HL-60/S4 (cell line): ENCODE results near the gene CTDSPL.

Source experiments
- in situ Hi-C: fragments of 300-500 bp; cut with MboI; formaldehyde crosslinking; loops from 2 replicates; pipeline ENCODE4 v1.14.3; 2022; ENCODE audit warnings: low sequenced_read_pairs

The CTDSPL gene

DNA sequence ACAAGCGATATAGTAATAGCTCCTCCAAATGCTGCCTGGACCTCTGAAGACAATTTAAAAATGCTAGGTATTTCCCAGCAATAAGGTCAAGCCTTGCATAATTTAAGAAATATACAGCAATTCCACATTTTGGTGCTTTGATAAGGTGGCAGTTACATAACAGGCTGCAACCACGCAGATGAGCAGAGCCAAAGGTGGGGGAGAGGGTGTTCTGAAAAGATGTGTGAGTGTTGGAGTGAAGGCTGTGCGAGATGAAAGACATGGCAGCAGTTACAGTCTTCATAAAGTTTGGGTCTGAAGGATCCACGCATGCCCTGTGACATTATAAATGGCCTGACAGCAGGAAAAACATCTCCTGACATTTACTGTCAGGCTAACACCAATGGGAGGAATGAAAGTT is 26.1 kb downstream of the CTDSPL start:
- in situ Hi-C loops = no loop called here

DNA sequence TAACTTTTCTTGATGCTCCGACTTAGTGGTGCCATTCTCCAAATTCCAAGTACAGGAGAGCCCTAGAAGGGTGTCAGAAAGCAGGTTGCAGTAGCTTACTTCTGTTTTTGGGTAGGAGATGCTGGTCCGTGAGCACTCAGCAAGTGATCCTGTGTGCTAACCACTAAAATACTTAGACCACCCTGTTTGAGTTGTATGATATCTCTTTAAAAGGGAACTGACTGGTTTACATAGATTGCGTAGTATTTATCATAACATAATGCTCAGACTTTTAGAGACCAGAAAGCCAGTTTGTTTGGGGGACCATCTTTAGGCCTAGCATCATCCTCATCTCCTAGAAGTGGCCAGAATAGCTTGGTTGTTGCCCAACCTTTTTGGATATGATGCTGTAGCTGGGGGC is 26.7 kb downstream of the CTDSPL start:
- in situ Hi-C loops = no loop called here

DNA sequence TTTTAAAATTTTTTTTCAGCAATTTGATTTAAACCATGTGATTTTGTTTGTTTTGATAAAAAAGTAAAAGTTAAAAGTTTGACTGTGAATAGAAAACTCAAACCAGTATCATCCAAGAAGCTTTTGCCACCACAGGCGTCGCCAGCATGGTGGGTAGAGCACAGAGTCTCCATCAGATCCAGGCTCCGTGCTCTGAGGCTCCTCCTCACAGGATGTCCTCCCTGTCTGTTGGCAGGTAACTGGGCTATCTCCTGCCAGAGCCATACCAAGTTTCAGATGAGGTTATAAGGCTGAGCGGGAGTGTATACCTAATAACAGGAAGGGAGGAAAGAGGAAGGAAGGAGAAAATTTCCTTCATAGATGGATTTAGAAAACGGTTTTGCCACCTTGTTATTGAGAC is 28.8 kb downstream of the CTDSPL start:
- in situ Hi-C loops = no loop called here

DNA sequence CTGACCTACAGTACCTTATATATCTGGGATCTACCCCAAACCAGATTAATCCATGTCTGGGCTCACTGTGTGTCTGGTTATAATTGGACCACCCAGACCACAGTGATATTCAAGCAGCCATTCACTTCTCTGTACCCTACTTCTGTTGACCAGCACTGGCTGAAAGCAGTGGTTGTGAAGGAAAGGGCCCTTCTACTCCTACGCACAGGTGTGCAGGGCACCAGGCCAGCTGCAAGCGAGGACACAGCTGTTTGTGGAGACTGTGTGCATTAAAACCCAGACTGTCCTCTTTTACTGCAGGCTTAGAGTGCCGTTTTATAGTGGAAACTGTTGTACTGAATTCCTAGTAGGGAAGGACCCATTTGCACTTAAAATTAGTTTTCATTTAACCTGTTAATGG is 29.5 kb downstream of the CTDSPL start:
- in situ Hi-C loops = no loop called here

DNA sequence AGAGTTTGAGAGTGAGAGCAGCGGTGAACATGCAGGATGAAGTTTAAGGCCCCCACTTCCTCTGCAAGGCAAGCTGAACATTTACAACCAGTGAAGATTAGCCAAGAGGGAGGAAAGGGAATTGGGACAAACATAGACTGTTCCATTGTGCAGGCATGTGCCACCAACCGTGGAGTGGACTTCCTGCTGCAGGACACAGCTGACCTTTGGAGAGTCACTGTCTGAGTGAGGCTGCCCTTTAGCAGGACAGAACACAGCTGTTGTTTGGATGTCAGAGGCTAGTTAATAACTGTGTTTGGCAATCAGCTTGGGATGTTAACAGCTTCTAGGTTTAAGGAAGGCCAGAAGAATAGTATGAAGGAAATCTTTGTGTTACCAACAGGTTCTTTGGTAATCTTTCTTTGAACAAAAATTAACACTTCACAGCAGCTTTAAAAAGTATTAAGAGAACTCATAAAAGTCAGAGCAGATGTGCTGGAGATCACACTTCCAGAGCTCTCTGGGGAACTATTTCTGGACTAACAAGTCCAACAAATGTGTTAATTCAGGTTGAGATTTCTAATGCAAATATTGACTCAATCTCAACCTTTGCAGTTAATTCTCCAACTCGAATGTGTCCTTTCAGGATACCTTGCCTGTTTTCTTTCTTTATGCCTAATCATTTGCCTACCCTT is 31.4 kb downstream of the CTDSPL start:
- in situ Hi-C loops = no loop called here

DNA sequence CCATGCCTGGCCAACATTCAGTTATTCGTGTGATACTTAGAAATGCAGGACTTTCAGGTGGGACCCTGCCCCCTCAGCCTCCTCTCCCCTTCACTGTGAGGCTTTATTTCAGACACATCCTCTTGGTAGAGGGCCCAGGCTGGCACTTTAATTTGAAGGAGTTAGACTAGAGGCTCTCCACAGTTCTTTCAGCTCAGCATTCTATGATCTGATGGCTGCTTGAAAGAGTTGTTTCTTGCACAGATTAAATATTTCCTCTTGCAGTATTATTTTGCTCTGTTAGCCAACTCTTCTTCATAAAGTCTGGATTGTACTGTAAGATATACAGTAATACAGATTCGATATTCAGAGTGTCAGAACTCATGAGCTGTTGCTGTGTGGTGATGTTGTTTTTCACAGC is 35.1 kb downstream of the CTDSPL start:
- in situ Hi-C loops = no loop called here

DNA sequence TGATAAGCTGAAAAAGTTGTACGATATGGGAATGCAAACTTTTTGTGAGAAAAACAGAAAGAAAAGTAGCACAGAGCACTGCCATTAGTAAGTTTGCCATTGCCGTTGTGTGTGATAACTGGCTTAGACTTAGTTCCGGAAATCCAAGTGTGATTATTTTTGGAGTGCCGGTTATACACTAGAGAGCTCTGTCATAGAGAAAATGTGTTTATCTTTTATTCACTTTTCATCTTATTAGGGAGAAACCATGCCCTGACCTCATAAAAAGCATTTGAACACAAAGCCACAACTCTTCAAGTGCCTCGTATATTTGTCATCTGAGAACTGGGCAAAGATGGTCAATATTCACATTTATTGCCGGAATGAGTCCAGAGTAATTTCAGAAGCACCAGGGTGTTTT is 36.1 kb downstream of the CTDSPL start:
- in situ Hi-C loops = no loop called here

DNA sequence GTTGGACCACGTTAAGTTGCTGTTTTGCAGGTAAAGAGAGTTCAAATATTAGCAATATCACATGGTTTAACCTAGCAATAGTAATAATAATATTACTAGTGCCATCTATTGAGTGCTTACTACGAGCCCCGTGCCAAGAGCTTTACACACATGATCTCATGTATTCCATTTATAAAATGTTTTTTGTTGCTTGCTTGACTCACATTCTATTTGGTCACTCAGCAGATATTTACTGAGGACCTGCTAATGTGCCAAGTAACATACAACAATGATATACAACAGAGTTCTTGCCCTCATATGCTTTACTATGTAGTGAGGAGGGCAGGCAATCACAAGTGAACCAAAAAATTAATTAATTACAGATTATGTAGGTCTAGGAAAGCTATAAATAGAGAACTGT is 36.7 kb downstream of the CTDSPL start:
- in situ Hi-C loops = no loop called here

DNA sequence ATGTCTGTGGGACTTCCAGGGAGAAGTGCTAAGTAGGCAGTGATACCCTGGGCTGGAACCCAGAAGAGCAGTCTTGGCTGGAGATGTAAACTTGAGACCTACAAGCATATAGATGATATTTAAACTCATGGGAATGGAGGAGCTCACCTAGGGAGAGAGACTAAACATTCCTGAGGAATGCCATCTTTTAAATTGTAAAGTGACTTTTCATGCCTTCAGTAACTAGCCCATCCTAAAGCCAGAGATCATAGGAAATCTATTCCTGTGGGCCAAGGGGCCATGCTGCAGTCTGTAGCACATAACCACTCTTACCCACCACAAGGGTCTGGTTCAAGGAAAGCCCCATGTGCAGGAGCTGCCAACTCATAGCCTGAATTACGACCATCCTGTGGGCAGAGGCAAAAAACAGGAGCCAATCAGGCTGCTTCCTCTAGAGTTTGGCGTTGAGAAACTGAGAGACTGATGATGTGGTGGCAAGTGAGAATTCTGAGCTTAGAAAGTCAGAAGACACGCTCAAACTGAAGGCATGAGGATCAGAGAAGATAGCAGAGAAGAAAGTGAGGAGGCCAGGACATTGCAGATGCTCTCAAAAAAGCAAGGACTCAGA is 37.5 kb downstream of the CTDSPL start:
- in situ Hi-C loops = no loop called here

DNA sequence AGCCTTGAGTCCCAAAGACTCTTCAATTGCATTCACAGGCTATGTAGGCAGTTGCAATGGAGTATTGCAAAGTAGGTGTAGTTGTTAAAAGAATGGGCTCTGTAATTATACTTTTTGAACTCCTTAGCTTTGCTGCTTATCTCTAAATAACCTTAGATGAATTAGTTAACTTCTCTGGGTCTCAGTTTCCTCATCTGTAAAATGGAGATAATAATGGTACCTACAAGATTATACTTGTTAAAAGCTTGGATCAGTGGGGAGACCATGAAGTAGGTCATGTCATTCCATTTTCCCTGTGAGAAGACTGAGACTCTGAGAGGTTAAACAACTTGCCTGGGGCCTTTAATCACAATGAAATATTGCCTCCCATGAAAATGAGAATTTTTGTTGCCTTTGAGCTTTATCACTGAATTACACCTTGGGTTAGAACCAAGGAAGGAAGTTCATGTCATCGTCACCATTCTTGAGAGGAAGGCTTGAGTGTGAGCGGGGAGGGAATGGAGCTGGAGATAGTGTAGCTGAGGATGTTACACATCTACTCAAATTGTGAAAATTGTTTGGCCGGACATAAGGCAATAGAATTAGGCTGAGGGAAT is 38.1 kb downstream of the CTDSPL start:
- in situ Hi-C loops = no loop called here

DNA sequence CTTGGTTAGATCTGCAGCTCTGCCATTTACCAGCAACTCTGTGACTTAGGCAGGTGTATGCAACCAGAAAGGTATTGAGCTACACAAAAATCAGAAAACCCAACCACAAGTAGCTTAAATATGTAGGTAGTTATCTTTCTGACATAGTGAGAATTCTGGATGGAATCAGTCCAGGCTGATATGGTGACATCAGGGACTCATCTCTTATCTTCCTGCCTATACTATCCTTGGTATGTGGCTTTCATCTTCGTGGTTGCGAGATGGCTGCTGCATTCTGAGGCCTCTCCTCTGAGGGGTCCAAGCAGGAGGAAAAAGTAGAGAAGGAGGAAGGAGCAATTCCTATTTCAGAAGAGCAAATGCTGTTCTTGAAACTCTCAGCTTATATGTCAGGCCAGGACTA is 40.0 kb downstream of the CTDSPL start:
- in situ Hi-C loops = no loop called here

DNA sequence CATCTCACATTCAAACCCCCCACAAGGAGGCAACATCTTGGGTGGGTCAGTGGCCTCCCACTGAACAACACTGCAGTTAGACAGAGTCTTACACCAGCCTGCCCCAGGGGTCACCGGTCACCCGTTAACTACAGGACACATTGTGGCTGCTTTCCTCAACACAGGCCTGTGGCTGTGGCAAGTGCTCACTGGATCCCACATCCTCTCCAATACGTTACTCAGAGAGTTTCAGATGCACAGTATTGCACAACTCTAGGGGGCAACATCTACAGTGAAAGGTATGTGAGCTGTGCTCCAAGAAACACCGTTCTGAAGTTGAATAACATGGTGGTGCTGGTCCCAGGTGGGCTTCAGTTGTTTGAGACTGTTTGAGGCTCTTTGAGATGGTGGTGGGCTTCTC is 41.0 kb downstream of the CTDSPL start:
- in situ Hi-C loops = no loop called here

DNA sequence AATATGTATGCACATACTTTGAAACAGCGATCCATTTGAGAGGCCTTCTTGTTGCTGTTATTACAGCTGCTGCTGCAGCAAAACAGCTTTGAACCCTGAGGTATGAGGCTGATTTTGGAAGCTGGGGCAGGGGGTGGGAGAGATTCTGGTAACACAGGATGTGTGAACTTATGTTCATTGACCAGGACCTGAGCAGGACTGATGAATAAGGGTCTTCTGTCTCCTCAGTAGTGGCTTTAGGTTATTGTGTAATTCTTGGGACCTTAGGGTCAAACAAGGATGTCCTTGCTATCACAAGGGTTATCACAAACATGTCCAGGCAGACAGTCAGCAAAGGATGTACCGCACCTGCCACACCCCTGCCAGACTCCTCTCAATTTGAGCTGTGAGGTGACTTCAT is 41.6 kb downstream of the CTDSPL start:
- in situ Hi-C loops = no loop called here

DNA sequence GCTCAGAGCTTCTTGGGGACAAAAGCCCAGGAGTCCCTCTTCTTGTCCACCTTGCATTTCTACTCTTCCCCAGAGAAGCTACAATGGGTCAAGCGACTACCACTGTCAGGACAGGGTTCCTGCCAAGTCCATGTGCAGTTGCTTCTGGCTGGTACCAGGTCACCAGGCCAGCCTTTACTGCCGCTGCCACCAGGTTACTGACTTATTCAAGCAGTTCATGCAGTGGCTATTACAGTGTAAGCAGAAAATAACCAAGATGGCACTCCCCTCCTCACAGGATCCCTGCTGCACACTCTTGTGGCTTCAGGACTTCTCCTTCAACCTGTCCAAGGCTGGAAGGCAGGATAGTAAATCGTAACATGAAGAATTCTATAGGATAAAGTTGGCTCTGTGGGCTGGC is 42.1 kb downstream of the CTDSPL start:
- in situ Hi-C loops = no loop called here

DNA sequence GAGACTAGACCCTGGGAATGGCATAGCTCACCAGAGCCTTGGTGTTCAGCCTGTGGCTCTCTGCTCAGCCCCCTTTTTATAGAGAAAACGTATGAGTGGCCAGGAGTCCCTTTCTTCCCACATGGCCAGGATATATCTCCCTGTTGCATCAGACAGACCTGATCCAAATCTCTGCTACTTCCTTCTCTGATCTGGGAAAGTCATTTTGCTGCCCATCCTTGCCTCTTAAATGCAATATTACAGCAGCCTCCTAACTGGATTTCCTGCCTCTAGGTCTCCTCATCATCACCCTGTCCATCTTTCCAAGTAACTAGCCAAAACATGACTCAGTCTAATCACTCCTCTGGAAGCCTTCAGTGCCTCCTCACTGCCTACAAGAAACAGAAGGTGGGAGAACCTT is 42.9 kb downstream of the CTDSPL start:
- in situ Hi-C loops = no loop called here

DNA sequence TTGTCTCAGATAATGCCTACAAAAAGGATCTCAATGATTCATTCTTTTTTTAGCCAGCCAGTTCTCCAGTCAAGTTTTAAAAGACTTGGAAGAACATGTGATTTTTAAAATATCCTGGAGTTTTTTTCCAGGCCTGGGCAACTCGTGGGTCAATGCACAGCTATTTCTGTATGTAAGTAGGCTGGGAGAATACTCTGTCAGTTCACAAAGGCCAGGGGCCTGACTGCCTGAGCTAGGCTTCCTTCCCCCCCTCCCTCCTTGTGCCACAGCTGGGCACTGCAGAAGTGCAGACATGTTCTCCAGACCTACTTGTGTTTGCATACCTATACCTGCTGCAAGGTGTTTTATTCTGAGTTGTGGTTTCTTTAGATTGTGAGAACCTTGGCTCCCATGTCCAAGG is 43.7 kb downstream of the CTDSPL start:
- in situ Hi-C loops = no loop called here

DNA sequence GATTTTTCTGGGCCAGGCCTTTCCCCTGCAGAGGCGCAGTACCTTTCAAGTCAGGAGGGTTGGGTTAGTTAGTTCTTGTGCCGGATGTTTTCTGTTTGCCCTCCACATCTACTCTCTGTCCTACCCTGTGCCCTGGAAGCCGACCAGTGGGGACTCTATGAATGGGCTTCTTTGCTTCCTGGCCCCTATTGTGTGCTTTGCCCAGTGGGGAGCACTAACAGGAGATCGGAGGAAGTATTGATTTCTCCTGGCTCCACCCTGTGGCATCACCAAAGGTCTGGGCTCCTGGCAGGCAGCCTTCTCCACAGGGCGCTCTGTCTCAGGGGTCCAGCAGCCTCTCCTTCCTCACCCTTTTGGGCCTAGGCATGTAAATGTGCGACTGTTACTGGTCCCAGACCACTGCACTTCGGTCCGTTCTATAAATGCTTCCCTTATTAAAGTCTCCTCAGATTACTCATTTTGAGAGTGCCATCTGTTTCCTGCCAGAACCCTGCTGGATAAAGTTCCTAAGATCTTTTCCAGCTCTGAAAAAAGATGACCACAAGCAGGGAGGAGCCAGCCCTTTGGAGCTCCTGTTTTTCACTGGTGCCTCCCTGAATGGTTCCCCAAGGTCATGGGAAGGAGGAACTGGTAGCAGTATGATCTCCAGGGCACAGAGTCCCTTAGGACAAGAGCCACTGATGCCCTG is 44.5 kb downstream of the CTDSPL start:
- in situ Hi-C loops = no loop called here

DNA sequence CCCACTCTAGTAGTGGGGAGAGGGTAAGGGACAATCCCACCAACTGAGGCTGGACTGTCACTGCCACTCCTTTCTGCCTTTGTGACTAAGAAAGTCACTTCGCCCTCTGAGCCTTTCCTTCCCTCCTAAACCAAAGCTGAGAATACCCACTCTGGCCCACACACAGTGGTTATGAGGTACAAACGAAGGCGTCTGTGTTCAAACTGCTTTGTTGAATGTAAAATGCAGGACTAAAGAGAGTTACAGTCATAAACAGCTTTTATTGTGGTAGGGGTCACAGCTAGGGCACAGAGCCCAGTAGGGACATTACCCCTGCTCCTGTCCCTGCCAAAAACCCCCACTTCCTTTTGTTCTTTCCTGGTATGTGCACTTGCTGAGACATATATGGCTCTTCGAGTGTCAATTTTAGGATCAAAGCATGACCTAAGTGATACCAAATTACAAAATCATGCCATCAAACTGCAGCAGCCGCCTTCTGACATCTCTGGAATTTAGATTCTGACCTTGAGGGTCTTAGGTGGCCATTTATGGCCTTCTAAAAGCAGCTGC is 45.1 kb downstream of the CTDSPL start:
- in situ Hi-C loops = no loop called here

DNA sequence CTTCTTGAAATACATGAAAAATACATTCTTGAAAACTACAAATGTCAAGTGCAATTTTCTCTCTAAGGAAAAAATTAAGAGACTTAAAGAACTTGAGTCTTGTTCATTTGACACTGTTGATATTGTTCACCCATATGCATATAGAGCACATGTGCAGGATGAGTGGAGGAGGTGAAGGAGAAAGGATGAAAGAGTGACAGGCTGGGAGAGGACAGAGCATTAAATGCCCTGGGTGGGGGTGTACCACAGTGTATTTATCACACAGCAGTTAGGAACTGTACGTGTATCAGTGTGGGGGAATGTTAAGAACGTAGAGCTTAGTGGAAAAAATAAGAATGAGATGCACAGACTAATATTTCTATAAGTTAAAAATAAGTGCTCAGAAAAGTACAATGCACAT is 45.7 kb downstream of the CTDSPL start:
- in situ Hi-C loops = no loop called here

DNA sequence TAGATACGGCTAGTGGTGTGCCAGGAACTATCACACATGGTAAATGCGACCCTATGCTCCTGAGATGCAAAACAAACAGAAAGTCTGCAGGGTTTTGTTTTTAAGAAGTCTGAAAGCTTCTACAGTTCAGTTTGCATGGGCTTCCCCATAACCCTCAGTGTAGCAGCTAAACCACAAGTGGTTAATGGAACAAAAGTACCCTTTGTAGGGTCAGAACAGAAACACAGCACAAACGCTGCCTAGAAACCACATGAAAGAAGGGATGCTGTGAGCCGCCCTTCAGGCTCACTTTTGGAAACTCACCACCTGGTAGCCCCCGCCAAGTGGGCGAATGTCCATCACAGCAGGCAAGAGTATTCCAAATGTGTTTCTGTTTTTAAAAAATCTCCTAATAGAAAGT is 46.2 kb downstream of the CTDSPL start:
- in situ Hi-C loops = no loop called here

DNA sequence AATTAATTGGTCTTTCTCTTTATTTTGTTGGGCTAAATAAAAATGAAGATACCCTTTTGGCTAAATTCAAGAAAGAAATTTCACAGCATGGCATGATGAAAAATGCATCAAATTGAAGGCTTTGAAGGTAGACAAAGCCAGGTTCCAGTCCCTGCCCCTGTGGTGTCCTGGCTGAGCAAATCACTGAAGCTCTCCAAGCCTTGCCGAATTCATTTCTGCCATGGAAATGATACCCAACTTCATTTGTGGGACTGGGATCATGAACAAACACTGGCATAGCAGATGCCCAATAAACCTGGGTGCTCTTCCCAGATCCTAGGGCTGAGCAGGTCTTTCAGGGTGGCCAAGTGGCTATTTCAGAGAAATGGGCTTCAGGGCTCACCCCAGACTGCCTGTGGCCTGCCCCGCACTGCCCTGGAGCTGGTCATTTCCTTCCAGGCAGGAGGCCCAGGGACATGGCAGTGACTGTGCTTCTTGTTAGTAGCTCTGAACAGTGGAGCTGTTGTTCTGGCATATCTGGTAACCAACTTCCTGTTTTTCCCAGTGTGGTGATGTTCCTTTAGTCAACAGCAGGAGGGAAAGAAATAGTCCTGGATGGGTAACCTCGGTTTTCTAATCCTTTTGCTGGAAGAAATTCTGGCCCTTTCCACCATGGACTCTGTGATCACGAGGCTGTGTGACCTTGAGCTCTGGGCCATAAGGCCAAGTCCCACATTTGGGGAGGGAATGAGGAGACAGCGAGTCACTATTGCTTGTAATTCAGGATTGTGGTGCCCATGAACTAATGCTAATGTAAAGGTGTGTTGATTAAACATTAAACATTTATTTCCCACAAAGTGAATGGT is 47.6 kb downstream of the CTDSPL start:
- in situ Hi-C loops = no loop called here
